ENCODE measurements around the gene MYPOP.

Gene MYPOP, protein sequence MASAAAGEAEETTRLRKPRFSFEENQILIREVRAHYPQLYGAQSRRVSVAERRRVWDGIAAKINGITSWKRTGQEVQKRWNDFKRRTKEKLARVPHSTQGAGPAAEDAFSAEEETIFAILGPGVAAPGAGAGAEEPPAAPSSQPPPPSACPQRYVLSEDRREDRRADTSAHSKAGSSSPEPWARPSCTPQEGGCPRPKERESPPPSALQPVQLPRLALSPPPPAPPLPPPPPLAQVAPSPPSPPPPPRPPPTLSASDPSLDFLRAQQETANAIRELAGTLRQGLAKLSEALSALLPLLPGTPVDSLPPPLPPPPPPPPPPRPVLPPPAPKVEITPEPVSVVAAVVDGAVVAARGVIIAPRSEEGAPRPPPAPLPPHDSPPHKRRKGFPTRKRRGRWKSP

GRCh38 chr19:45901912-45902650, at the start of gene MYPOP:
Gene MYPOP, minus strand, starts transcription at chr19:45902613. Its CDS starts 840 bp downstream, at chr19:45901773.
- DNase-seq: no peak

DNA sequence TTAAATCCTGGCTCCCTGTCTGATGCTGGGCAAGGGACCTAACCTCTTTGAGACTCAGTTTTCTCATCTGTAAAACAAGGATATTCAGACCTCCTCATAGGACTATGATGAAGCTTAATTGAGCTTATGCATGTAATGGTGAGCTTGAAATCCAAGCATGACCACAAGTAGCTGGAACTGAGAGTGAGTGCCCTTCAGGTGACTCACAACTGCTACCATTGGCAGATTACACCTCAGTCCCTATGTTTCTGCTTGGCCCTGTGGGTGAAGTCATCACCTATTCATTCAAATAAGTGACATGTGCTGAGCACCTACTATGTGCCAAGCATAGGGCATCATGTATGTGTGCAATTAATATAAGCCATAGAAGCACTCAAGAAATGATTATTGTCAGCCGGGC, 45.5 kb upstream of the MYPOP start:
- DNase-seq: peak; percentile 41

- no peak for DNase-seq
Measured at GRCh38 chr19:45940515-45940805, 38.0 kb upstream of the MYPOP start.

- DNase-seq: no peak
Measured at GRCh38 chr19:45939792-45940514, 37.5 kb upstream of the MYPOP start.

GRCh38 chr19:45938733-45939319, 36.4 kb upstream of the MYPOP start:
- no peak for DNase-seq

- no peak for DNase-seq
Measured at GRCh38 chr19:45935267-45935666, 32.9 kb upstream of the MYPOP start.

DNA sequence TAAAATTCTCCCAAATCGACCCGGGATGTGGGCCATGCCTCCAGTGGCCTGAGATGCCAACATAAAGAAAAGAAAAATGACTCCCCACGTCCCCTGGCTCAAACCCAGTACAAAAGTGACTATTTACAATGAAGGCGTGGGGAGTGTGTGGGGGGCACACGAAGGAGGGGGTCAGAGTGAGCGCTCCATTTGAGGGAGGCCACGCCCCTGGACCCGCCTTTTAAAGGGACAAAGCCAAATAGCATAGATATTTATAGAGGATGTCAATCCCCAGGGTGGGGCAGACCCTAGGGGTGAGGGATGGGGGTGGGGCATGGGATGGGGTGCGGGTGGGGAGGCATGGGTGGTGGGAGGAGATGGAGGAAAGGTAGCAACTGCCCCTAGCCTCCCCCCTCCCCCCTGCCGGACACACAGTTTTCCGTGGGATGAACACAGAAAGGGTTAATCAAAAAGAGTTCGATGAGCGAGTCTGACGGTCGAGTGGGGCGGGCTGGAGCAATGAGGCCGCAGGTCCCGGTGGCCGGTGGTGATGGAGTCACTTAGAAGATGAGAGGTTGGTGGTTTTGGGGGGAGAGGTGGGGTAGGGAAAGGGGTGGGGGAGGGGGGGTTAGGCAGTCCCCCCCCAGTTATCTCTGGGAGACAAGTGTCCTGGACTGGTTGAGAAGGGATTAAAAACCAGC, 32.3 kb upstream of the MYPOP start:
- no peak for DNase-seq

GRCh38 chr19:45933759-45934158, 31.3 kb upstream of the MYPOP start:
- DNase-seq: no peak

GRCh38 chr19:45931055-45931454, 28.6 kb upstream of the MYPOP start:
- DNase-seq: no peak

DNA sequence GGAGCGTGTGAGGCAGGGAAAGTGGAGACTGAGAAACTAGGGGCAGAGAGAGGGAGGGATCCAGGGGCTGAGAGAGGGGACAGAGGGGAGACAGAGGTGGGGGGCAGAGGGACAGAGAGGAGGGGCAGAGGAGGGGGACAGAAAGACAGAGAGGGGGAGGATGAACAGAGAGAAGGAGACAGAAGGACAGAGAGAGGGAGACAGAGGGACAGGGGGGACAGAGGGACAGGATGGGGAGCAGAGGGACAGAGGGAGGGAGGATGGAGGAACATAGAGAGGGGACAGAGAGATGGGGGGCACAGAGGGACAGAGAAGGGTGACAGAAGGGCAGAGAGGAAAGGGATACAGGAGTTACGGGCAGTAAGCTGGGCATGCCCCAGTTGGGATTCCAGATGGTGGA, 26.8 kb upstream of the MYPOP start:
- no peak for DNase-seq

GRCh38 chr19:45927565-45928261, 25.3 kb upstream of the MYPOP start:
- DNase-seq: peak; percentile 84

- no peak for DNase-seq
Measured at GRCh38 chr19:45924891-45925447, 22.6 kb upstream of the MYPOP start.

- DNase-seq: no peak
Measured at GRCh38 chr19:45922281-45922680, 19.9 kb upstream of the MYPOP start.

GRCh38 chr19:45920458-45920857, 18.0 kb upstream of the MYPOP start:
- no peak for DNase-seq

GRCh38 chr19:45919678-45920077, 17.3 kb upstream of the MYPOP start:
- no peak for DNase-seq

GRCh38 chr19:45918721-45919120, 16.3 kb upstream of the MYPOP start:
- no peak for DNase-seq

GRCh38 chr19:45917421-45918091, 15.1 kb upstream of the MYPOP start:
- no peak for DNase-seq

DNA sequence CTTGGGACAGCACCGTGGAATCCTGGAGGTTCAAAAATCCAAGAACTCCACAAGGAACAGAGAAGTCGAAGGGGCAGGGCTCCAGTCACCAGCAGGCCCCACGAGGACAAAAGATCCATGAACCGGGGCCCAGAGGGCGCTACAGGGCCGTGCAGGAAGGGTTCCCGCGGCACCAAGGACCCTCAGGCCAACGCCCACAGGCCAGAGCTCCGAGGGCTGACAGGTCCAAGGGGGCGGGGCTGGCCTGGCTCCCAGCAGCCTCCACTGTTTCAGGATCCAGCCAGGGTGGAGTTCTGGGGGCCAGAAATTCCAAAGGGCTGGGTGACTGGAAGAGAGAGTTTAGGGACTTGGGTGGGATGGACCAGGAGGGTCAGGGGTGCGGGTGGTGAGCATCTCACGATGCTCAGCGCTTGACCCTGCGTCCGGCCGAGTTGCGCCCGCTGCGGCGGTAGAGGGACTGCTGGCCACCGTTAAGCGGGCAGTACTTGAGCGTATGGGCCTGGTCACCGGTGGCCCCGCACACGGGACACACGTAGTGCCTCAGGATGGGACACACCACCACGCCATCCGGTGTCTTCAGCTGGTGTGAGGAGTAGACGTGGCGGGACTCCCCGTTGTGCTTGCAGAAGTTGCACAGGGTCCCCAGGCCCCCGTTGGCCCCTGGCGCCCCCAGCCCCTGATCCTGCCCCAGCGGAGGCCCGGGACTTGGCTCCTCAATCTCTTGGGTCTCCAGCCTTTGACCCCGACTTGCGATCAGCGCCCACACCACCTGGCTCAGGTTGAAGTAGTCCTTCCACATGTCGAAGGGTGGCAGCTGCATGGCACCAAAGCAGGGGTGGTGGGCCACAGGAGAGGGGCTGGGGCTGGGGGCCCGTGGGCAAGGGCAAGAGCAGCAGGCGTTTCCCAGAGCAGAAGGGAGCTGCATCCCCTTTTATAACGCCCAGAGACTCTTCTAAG, 11.7 kb upstream of the MYPOP start, which contains the start of gene NANOS2:
Gene NANOS2 (minus strand): TSS at position 905 of the 957 bp plus-strand sequence. CDS start 85 bp downstream, at position 820.
- no peak for DNase-seq

- DNase-seq: no peak
Measured at GRCh38 chr19:45911291-45911690, 8.9 kb upstream of the MYPOP start.

- no peak for DNase-seq
Measured at GRCh38 chr19:45908956-45909355, 6.5 kb upstream of the MYPOP start.

Data from NCI-H226 (cell line).